H1 (cell line): ENCODE results near the gene RNASE4. TPM values are rescaled to one million over a fixed set of nuclear protein-coding genes. Genes with fewer than 3 reads are reported as not detected.

Source experiments
- ASH2L ChIP-seq: fragments of 200-600, 300-600 bp; sonication (generic); IDR thresholded peaks from one replicate; pipeline ENCODE4 v1.7.1; 2017; ENCODE audit warnings: low read length
- BACH1 ChIP-seq: IDR thresholded peaks from 2 replicates; pipeline ENCODE4 v1.6.1; 2012; ENCODE audit warnings: low read length, improper control_type of control experiment
- FOSL1 ChIP-seq: IDR thresholded peaks from 2 replicates; pipeline ENCODE4 v1.6.1; 2011; ENCODE audit warnings: mild to moderate bottlenecking, low read depth, low read length, moderate library complexity; ENCODE audit not compliant: insufficient read depth
- KDM1A ChIP-seq: fragments of 200-600, 300-600 bp; sonication (generic); IDR thresholded peaks from 2 replicates; pipeline ENCODE4 v1.7.1; 2016; ENCODE audit warnings: mild to moderate bottlenecking, low read length, borderline replicate concordance
- KDM5A ChIP-seq: fragments of 200-600 bp; IDR thresholded peaks from 2 replicates; pipeline ENCODE4 v1.7.1; 2012; ENCODE audit warnings: mild to moderate bottlenecking, low read length, inconsistent platforms, mixed read lengths
- POLR2A ChIP-seq, 2 experiments: IDR thresholded peaks; 1 replicate in 1 of 2; 2 replicates in 1 of 2; pipeline ENCODE4 v1.6.1; 2011; ENCODE audit warnings: low read depth in 2 of 2, low read length in 2 of 2, mild to moderate bottlenecking in 2 of 2; ENCODE audit errors: control extremely low read depth in 1 of 2
- POU5F1 ChIP-seq: IDR thresholded peaks from 2 replicates; pipeline ENCODE4 v1.6.1; 2011; ENCODE audit warnings: low read depth, mild to moderate bottlenecking, low read length, moderate library complexity
- RFX5 ChIP-seq: IDR thresholded peaks from 2 replicates; pipeline ENCODE4 v1.6.1; 2011; ENCODE audit warnings: low read depth, low read length, improper control_type of control experiment, borderline replicate concordance
- SIRT6 ChIP-seq: IDR thresholded peaks from one replicate; pipeline ENCODE4 v1.7.1; 2012; ENCODE audit warnings: low read length, inconsistent platforms
- SRF ChIP-seq: IDR thresholded peaks from 2 replicates; pipeline ENCODE4 v1.6.1; 2011; ENCODE audit warnings: mild to moderate bottlenecking, low read depth, low read length, moderate library complexity
- polyA plus RNA-seq, 7 experiments: library from polyadenylated mRNA; depleted of rRNA in 3 of 7; stranded (reverse) in 5 of 7; unstranded in 2 of 7; fragments of >200 nt in 5 of 7; fragments of 200-250 nt in 2 of 7; gene quantifications; 1 replicate in 5 of 7; 2 replicates in 1 of 7; 4 replicates in 1 of 7; pipeline versions ENCODE4 v1.2.1 to v1.2.3, GENCODE V29; 2011 to 2013; ENCODE audit warnings: missing spikeins in 2 of 7, mixed read lengths in 2 of 7
- total RNA-seq: library from RNA; stranded (reverse); fragmentation: NEBNext Ultra II Directional; extraction: Animal tissue kit (Norgen Biotek cat#: 25700); gene quantifications from 2 replicates; pipeline ENCODE4 v1.2.1, GENCODE V29; 2021
- TF ChIP-seq, protein P1 (sequence below): fragments of 300-600 bp; sonication (generic); IDR thresholded peaks from 2 replicates; pipeline ENCODE4 v1.7.1; 2012; ENCODE audit warnings: low read length, moderate library complexity, mild to moderate bottlenecking, inconsistent platforms; ENCODE audit not compliant: insufficient replicate concordance

Gene RNASE4
- total and polyA plus RNA-seq, 2 of the 8 experiments (the other 6 are each of a cell fraction or from before 2014, with no cell fraction given) = 0.61 to 3.5 TPM

DNA sequence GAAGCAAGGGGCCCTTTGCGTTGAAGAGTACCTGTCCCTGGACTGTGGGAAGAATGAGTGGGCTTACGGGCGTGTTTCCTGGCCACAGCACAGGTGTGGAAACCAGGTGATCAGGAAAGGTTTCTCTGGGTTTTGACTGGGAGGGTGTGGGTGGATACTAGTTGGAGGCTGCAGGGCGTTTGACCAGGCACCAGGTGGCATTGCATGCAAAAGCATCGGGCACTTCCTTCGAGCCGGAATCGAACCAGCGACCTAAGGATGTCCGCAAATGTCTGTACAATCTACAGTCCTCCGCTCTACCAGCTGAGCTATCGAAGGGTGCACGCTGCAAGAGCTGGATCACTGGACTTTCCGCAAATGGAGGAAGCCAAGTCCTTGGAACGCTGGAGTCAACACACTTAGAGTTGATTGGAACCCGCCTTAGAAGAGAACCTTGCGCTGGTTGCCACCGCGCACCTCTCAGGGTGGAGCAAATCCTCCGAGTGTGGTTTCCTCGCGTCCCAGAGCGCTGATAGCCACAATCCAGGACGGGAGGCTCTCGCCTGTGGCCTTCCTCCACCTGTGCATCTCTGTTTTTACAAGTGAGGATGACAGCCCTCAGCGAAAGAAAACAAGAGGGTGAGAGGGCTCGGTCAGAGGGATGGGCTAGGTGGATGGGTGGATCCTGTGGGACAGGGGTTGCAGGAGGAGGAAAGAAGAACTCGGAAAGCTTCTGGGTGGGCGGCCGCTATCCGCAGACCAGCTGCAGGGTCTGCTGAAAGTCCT is 21.2 kb upstream of the RNASE4 start (continued):
- TF ChIP-seq, protein P1, sequence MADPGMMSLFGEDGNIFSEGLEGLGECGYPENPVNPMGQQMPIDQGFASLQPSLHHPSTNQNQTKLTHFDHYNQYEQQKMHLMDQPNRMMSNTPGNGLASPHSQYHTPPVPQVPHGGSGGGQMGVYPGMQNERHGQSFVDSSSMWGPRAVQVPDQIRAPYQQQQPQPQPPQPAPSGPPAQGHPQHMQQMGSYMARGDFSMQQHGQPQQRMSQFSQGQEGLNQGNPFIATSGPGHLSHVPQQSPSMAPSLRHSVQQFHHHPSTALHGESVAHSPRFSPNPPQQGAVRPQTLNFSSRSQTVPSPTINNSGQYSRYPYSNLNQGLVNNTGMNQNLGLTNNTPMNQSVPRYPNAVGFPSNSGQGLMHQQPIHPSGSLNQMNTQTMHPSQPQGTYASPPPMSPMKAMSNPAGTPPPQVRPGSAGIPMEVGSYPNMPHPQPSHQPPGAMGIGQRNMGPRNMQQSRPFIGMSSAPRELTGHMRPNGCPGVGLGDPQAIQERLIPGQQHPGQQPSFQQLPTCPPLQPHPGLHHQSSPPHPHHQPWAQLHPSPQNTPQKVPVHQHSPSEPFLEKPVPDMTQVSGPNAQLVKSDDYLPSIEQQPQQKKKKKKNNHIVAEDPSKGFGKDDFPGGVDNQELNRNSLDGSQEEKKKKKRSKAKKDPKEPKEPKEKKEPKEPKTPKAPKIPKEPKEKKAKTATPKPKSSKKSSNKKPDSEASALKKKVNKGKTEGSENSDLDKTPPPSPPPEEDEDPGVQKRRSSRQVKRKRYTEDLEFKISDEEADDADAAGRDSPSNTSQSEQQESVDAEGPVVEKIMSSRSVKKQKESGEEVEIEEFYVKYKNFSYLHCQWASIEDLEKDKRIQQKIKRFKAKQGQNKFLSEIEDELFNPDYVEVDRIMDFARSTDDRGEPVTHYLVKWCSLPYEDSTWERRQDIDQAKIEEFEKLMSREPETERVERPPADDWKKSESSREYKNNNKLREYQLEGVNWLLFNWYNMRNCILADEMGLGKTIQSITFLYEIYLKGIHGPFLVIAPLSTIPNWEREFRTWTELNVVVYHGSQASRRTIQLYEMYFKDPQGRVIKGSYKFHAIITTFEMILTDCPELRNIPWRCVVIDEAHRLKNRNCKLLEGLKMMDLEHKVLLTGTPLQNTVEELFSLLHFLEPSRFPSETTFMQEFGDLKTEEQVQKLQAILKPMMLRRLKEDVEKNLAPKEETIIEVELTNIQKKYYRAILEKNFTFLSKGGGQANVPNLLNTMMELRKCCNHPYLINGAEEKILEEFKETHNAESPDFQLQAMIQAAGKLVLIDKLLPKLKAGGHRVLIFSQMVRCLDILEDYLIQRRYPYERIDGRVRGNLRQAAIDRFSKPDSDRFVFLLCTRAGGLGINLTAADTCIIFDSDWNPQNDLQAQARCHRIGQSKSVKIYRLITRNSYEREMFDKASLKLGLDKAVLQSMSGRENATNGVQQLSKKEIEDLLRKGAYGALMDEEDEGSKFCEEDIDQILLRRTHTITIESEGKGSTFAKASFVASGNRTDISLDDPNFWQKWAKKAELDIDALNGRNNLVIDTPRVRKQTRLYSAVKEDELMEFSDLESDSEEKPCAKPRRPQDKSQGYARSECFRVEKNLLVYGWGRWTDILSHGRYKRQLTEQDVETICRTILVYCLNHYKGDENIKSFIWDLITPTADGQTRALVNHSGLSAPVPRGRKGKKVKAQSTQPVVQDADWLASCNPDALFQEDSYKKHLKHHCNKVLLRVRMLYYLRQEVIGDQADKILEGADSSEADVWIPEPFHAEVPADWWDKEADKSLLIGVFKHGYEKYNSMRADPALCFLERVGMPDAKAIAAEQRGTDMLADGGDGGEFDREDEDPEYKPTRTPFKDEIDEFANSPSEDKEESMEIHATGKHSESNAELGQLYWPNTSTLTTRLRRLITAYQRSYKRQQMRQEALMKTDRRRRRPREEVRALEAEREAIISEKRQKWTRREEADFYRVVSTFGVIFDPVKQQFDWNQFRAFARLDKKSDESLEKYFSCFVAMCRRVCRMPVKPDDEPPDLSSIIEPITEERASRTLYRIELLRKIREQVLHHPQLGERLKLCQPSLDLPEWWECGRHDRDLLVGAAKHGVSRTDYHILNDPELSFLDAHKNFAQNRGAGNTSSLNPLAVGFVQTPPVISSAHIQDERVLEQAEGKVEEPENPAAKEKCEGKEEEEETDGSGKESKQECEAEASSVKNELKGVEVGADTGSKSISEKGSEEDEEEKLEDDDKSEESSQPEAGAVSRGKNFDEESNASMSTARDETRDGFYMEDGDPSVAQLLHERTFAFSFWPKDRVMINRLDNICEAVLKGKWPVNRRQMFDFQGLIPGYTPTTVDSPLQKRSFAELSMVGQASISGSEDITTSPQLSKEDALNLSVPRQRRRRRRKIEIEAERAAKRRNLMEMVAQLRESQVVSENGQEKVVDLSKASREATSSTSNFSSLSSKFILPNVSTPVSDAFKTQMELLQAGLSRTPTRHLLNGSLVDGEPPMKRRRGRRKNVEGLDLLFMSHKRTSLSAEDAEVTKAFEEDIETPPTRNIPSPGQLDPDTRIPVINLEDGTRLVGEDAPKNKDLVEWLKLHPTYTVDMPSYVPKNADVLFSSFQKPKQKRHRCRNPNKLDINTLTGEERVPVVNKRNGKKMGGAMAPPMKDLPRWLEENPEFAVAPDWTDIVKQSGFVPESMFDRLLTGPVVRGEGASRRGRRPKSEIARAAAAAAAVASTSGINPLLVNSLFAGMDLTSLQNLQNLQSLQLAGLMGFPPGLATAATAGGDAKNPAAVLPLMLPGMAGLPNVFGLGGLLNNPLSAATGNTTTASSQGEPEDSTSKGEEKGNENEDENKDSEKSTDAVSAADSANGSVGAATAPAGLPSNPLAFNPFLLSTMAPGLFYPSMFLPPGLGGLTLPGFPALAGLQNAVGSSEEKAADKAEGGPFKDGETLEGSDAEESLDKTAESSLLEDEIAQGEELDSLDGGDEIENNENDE = no peak
- TF ChIP-seq BACH1 (no peak), RFX5 (no peak), FOSL1 (no peak), ASH2L (peak; percentile 72), KDM1A (peak; percentile 70; the same call in 1 of the 2 replicates), SRF (no peak), POU5F1 (no peak), SIRT6 (no peak), POLR2A (IDR thresholded peaks at IDR 0.05; ENCODE audit: control extremely low read depth in 1 of 2, low read depth in 2 of 2, low read length in 2 of 2) (no peak), KDM5A (no peak)
